Measurements from ENCODE around the gene SLN. TPM values are rescaled to one million over a fixed set of nuclear protein-coding genes. Genes with fewer than 3 reads are reported as not detected.

Gene SLN
- total RNA-seq, 1 experiment from 2014 or later: not detected

GRCh38 chr11:107679255-107680024, 32.4 kb downstream of the SLN start:
- Histone ChIP-seq H3K4me1 (ENCODE audit: control insufficient read depth in 1 of 2, insufficient read depth in 2 of 2, low read length in 2 of 2) (no peaks in the 10 kb centered on the region), H3K79me2 (ENCODE audit: insufficient read depth, low read length) (no peaks in the 10 kb centered on the region), H3K36me3 (ENCODE audit: control insufficient read depth in 1 of 2, insufficient read depth in 2 of 2, low read length in 2 of 2) (no peaks in the 10 kb centered on the region), H2AFZ (ENCODE audit: low read depth, low read length, poor library complexity, severe bottlenecking) (no peak overlapping the region), H3K9me2 (ENCODE audit: insufficient read depth) (no peaks in the 10 kb centered on the region), H4K20me1 (ENCODE audit: insufficient read depth) (no peaks in the 10 kb centered on the region), H3K4me2 (ENCODE audit: low read length) (no peak overlapping the region), H3K27ac (ENCODE audit: low read depth, low read length) (no peak overlapping the region), H3K9me3 (ENCODE audit: control insufficient read depth in 1 of 2, insufficient read depth in 1 of 2, low read depth in 1 of 2, low read length in 2 of 2) (no peaks in the 10 kb centered on the region), H3K4me3 (replicated peaks in 1 of 2; ENCODE audit: low read depth in 1 of 2, low read length in 2 of 2) (no peak overlapping the region), H3K9ac (ENCODE audit: low read length) (no peak overlapping the region), H3K27me3 (ENCODE audit: insufficient read depth, low read length) (no peaks in the 10 kb centered on the region)
- RAD21 ChIA-PET (ENCODE audit: low non-redundant PET in 1 of 2, low total read pairs in 2 of 2, uncharacterized antibody in 2 of 2, unreplicated experiment in 2 of 2): no interaction called here
- DNase-seq (ENCODE audit: low read depth, low spot score) (no peak), ATAC-seq (no peak)
- CTCF ChIA-PET: no interaction called here
- no TSS peak for BruUV-seq (replicated peaks)
- intact Hi-C loops (cut with micrococcal nuclease): no loop called here
- TF ChIP-seq ZBTB33 (IDR thresholded peaks at IDR 0.05; ENCODE audit: extremely low read depth, insufficient replicate concordance, low read length) (no peak), RAD21 (IDR thresholded peaks at IDR 0.05; ENCODE audit: low read depth) (no peak), EZH2phosphoT487 (IDR thresholded peaks at IDR 0.05; ENCODE audit: borderline replicate concordance) (no peak), REST (IDR thresholded peaks at IDR 0.05; ENCODE audit: low read depth) (no peak), ATF3 (IDR thresholded peaks at IDR 0.05) (no peak), POLR2A (IDR thresholded peaks at IDR 0.05; ENCODE audit: borderline replicate concordance, extremely low read depth, insufficient read depth, insufficient read length) (no peak), EZH2 (IDR thresholded peaks at IDR 0.05) (no peak), CTCF (IDR thresholded peaks at IDR 0.05 in 2 of 3, conservative IDR thresholded peaks at IDR 0.05 in 1 of 3; ENCODE audit: borderline replicate concordance in 1 of 3, insufficient read depth in 1 of 3, low read depth in 2 of 3, low read length in 2 of 3) (no peak), TCF7L2 (IDR thresholded peaks at IDR 0.05; ENCODE audit: borderline replicate concordance, extremely low read depth, insufficient read depth, insufficient read length) (no peak), POLR2AphosphoS5 (IDR thresholded peaks at IDR 0.05; ENCODE audit: low read depth, low read length) (no peak), MAX (IDR thresholded peaks at IDR 0.05) (no peak)
- POLR2A ChIA-PET: no interaction called here

Measured in HCT116 (cell line).